ENCODE data around the gene CHST10.
"Not testable (repeated sequence)": the region's sequence is repeated elsewhere in the genome, so short reads cannot be mapped to it uniquely, and the experiment has no call there.

CHST10 gene

DNA sequence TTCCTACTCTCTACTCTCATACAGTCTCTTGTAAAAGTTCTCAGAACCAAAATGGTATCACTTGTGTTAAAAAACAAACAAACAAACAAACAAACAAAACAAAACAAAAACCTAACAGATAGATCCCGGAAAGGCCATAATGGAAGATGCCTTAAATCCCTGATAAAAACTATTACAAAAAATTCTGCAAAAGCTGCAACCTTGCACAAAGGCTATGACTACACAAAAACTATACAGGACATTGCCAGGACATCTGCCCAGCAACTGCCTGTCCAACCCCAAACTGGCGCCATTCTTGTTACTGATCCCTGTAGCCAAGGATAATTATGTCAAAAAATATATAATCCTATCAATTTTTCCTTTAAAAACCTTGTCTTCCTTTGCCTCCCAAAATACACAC, 58.9 kb downstream of the CHST10 start:
- no peaks in the 10 kb centered on the region for H3K36me3 Mint-ChIP-seq
- no peak overlapping the region for H3K27ac Mint-ChIP-seq
- H3K27me3 Mint-ChIP-seq = peaks cover 3% of the 10 kb centered on the region
- DNase-seq (ENCODE audit: low spot score in 2 of 2) = no peak
- peaks cover 13% of the 10 kb centered on the region for H3K9me3 Mint-ChIP-seq
- no peak overlapping the region for H3K4me3 Mint-ChIP-seq
- no peak for ATAC-seq (ENCODE audit: low read depth)
- no peaks in the 10 kb centered on the region for H3K4me1 Mint-ChIP-seq

DNA sequence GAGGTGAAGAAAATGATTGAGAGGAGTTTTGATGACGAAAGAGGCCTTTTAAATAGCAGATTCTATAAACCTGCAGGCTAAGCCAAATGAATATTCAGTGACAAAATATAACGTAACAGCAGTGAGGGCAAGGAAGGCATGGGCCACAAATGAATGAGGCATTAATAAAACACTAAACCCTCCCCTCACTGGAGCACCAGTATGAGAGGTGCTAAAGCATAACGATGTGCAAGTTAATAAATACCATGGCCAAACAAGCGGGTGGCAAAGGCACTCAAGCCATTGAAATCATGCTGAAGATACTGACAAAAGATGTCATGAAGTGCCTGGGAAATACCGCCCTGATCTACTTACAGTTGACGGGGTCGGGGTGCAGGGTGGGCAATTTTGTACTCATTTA, 64.9 kb downstream of the CHST10 start:
- no peak for DNase-seq (ENCODE audit: low spot score in 2 of 2)
- Mint-ChIP-seq H3K27me3 (peaks cover 22% of the 10 kb centered on the region), H3K9me3 (peaks cover 3% of the 10 kb centered on the region), H3K4me3 (no peak overlapping the region), H3K36me3 (peaks cover 3% of the 10 kb centered on the region), H3K27ac (no peak overlapping the region), H3K4me1 (no peaks in the 10 kb centered on the region)
- ATAC-seq (ENCODE audit: low read depth) = no peak

DNA sequence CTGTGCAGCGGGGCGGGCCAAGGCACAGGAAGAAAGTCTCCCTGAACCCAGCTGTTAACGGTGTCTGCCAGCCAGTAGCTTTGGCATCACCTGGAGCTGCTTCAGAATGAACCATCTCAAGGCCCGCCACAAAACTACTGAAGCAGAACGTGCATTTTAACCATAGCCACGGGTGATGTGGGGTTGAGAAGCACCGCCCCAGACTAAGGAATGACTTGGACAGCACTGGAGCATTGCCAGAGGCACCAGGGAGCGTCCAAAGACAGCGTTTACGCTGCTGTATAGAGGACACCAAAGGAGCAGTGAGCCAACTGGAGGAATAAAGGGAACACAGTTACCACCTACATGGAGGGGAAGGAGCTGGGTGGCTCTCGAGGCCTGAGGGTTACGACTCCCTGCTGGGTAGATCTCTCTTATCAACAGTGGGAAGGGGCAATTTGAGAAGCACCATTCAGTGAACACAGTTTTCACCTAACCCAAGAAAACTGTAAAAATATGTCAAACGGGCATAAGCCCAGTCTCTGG, 66.7 kb downstream of the CHST10 start:
- ATAC-seq (ENCODE audit: low read depth) (no peak), DNase-seq (ENCODE audit: low spot score in 2 of 2) (no peak)
- H3K9me3 Mint-ChIP-seq = no peaks in the 10 kb centered on the region
- H3K36me3 Mint-ChIP-seq = peaks cover 3% of the 10 kb centered on the region
- peaks cover 26% of the 10 kb centered on the region for H3K27me3 Mint-ChIP-seq
- H3K4me1 Mint-ChIP-seq = no peaks in the 10 kb centered on the region
- no peak overlapping the region for H3K4me3 Mint-ChIP-seq
- no peak overlapping the region for H3K27ac Mint-ChIP-seq

DNA sequence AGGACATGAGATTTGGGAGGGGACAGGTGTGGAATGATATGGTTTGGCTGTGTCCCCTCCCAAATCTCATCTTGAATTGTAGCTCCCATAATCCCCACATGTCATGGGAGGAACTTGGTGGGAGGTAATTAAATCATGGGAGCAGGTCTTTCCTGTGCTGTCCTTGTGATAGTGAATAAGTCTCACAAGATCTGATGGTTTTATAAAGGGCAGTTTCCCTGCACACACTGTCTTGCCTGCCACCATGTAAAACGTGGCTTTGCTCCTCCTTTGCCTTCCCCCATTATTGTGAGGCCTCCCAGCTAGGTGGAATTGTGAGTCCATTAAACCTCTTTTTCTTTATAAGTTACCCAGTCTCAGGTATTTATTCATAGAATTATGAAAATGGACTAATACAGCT, 72.3 kb downstream of the CHST10 start:
- not testable (repeated sequence) for ATAC-seq (ENCODE audit: low read depth)

DNA sequence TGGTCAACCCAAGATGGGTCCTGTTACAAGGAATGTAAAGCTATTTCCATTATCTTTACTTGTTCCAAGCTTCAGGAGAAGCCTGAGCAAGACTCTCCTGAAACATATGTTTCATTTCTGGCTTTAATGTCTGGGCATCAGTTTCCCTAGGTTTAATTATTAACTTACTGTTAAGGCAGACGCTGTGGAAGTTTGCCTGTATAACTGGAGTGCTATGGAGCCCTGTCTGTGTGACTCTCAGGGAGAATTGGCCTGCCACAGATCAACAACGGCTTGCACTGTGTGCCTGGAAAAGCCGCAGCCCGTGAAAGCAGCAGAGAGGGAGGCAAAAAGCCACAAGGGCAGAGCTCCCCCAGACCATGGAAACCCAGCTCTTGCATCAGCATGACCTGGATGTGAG, 73.0 kb downstream of the CHST10 start:
- Mint-ChIP-seq H3K9me3 (peaks cover 11% of the 10 kb centered on the region), H3K27ac (no peak overlapping the region), H3K4me1 (no peaks in the 10 kb centered on the region), H3K4me3 (no peak overlapping the region), H3K27me3 (peaks cover 21% of the 10 kb centered on the region), H3K36me3 (peaks cover 11% of the 10 kb centered on the region)
- DNase-seq (ENCODE audit: low spot score in 2 of 2) (no peak), ATAC-seq (ENCODE audit: low read depth) (no peak)

More for the DNA sequence above, 72.3 kb downstream of the CHST10 start:
- Mint-ChIP-seq H3K9me3 (peaks cover 11% of the 10 kb centered on the region), H3K27me3 (peaks cover 22% of the 10 kb centered on the region), H3K36me3 (peaks cover 11% of the 10 kb centered on the region)
- not testable (repeated sequence) for H3K27ac Mint-ChIP-seq; H3K4me3 Mint-ChIP-seq; H3K4me1 Mint-ChIP-seq; DNase-seq (ENCODE audit: low spot score in 2 of 2)

DNA sequence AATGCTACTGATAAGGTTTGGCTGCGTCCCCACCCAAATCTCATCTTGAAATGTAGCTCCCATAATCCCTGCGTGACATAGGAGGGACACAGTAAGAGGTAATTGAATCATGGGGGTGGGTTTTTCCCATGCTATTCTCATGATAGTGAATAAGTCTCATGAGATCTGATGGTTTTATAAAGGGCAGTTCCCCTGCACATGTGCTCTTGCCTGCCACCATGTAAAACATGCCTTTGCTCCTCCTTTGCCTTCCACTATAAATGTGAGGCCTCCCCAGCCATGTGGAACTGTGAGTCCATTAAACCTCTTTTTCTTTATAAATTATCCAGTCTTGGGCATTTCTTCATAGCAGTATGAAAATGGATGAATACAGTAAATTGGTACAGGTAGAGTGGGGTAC, 75.0 kb downstream of the CHST10 start:
- H3K36me3 Mint-ChIP-seq = peaks cover 11% of the 10 kb centered on the region
- H3K27ac Mint-ChIP-seq; H3K4me1 Mint-ChIP-seq; DNase-seq (ENCODE audit: low spot score in 2 of 2); H3K4me3 Mint-ChIP-seq; ATAC-seq (ENCODE audit: low read depth): not testable (repeated sequence)
- H3K9me3 Mint-ChIP-seq = peaks cover 11% of the 10 kb centered on the region
- peaks cover 18% of the 10 kb centered on the region for H3K27me3 Mint-ChIP-seq

Measured in memory B cell (primary cell).